ENCODE measurements around the gene ALDH1A2. TPM values are rescaled to one million over a fixed set of nuclear protein-coding genes. Genes with fewer than 3 reads are reported as not detected.

The ALDH1A2 gene
- total RNA-seq, 1 donor from 2014 or later: 3.3 TPM

DNA sequence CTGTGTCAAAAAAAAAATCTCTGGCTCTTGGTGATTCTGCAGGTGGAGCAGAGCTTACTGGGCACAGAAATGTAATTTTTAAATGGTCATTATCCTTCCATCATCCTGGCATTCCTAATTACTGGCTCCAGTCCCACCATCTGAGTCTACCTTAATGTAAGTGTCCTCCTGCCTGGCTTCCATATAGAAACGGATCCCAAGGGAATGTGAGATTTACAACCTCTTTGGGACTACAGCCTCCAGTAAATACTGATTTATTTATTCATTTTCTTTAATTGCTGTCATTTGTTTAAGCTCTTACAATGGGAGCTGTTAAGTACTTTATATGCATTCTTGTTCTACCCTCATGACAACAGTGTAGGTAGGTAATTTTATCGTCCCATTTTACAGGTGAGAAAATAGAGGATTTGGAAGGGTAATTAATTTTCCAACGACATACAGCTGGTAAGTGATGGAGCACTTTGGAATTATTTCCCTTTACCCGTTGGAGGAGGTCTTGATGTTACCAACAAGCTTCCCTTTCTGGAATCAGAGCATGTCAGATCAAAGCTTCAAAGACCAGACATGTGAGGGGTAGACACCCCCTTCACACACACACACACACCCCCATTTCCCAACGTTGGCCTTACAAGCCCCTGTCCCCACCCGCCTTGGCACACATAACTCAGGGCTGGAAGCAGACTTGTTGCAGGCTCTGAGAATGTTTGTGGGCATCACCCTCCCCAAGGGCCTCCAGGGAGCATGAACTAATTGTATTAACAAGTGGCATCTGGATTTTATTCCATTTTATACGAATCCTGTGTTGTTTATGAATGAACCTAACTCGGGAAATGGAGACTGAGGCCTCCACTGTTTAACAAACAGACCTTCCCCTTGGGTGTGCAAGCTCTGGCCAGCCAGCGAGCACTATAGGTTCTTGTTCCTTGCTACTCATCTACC is 116.9 kb downstream of the ALDH1A2 start:
- FAIRE-seq: no peak
- no peak for DNase-seq (ENCODE audit: low spot score in 2 of 2)

DNA sequence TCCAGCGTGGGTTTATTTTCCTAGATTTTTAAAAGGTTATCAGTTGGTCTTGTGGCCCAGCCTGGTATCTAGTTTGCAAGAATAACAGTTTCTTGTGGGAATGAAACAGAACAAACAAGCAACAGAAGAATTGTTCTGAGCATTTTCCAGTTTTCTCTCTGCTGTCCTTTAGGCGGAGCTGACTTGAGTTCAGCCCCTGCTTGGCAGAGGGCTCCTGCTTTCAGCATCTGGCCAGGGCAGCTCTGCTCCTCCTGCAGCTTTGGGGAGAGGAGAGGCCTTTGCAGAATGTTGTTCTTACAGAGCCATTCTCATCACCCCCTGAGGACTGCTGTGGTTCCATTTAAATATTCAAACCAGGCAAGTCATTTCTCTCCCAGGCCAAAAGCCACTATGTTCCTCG is 117.7 kb downstream of the ALDH1A2 start:
- DNase-seq (ENCODE audit: low spot score in 2 of 2) (no peak), FAIRE-seq (no peak)

DNA sequence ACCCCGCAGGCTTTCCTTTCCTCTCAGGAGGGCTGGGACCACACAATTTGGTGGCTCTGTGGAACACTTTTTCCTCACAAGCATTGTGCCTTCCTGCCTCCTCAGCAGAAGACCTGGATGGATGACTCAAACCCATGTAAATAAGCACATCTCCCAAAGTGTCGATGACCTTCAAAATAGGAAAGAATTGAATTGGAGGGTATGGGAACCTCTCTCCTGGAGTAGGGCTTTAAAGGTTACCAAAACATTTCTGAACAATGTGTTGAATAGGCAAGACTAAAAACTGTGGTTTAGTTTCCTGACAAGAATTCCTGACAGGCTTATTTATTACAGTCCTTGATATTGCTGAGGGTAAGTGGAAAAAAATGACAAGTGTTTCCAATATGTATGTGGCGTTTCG is 118.2 kb downstream of the ALDH1A2 start:
- DNase-seq (ENCODE audit: low spot score in 2 of 2): no peak
- no peak for FAIRE-seq

DNA sequence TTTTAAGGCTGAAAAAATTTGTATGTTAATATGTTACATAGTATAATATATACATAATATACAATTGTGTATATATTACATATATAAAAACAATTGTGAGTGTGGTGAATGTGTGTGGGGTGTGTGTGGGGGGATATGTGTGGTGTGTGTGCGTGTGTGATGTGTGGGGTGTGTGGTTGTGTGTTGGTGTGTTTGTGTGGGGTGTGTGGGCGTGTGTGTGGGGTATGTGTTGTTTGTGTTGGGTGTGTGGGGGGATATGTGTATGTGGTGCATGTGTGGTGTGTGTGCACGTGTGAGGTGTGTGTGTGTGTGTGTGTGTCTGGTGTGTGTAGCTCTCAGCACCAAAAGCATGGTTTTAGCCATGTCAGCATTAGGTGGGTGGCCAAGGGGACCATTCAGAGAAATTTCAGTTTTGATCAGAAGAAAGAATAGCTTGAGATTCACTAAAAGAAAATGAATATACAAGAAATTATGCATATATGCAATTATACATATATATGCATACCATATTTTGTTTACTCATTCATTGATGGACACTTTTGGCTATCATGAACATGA is 118.9 kb downstream of the ALDH1A2 start:
- DNase-seq (ENCODE audit: low spot score in 2 of 2) (no peak), FAIRE-seq (no peak)

DNA sequence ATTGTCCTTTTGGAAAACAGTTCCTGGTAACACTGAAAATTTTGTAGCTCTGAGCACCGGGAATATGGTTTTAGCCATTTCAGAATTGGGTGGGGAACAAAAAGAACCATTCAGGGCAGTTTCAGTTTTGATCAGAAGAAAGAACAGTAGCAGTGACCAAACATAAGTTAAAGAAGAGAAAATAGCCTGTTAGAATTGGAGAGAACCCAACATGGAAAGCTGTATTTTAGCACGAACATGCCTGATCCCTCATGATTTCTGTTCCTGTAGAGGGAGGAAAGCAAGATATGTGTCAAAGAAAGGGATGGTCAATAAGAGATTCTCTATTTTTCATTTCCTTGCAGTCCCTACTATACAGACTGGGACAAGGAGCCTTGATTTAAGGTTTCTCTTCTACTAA is 119.9 kb downstream of the ALDH1A2 start:
- FAIRE-seq: no peak

DNA sequence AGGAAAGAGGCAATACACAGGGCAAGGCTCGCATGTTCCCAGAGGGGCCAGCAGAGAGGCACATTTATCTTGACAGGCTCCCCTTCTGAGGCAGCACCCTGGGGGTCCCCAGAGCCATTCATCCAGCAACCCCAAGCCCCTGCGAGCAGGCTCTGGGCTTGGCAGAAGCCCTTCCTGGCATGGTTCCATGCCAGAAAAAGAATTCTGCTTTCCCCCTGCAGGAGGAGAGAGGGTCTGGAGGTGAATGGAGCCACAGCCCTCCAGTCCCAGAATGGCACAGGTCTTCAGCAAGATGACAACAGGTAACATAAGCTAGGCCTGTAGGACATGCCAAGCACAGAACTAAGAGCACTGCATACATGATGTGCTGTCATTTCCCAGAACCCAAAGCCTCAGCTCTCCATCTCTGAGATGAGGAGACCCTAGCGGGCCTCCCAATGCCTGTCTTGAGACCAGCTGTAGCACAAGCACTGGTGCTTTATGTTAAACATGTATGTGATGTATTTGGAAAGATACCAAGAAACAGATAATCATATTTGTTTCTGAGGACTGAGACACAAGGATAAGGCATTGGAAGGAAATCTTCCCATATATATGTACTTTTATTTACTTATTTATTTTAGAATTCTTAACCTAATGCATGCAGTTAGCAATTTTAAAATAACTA is 121.6 kb downstream of the ALDH1A2 start:
- no peak for FAIRE-seq
- no peak for DNase-seq (ENCODE audit: low spot score in 2 of 2)

More for the DNA sequence above, 119.9 kb downstream of the ALDH1A2 start:
- no peak for DNase-seq (ENCODE audit: low spot score in 2 of 2)

DNA sequence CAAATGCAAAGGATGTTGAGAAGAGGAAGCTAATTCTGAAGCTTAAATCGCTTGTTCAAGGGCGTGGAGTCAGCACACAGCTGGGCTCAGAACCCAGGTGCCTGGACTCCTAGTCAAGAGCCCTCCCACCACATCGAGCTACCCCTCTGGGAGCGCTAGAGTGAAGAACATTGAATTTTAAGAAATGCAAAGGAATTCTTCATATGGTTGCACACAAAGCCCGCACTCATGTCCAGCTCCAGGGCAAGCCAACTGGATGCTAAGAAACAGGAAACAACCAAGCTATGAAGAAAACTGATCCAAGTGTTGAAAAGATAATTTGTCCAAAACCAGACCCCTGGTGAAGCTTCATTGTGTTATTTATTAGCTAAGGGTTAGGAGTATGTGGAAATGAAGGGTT is 122.3 kb downstream of the ALDH1A2 start:
- FAIRE-seq: no peak

DNA sequence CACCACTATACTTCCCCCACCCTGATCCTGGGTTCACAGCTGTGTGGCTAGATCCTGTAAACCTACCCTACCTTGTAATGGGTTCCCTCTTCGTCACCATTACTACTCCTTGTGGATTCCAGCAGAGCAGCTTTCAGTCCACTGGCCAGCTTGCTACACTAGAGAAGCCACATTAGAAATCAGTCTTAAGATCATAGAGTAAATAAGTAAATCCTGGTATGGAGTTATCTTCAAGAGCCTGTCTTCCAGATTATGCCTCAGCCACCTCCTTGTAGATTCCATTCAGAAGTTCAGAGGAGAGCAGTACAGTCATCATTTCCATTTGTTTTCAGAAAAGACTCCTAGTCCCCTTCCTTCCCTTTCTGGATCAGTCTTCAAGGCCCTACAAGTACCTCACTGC is 123.7 kb downstream of the ALDH1A2 start:
- FAIRE-seq (no peak), DNase-seq (ENCODE audit: low spot score in 2 of 2) (no peak)

More for the DNA sequence above, 122.3 kb downstream of the ALDH1A2 start:
- DNase-seq (ENCODE audit: low spot score in 2 of 2): no peak

DNA sequence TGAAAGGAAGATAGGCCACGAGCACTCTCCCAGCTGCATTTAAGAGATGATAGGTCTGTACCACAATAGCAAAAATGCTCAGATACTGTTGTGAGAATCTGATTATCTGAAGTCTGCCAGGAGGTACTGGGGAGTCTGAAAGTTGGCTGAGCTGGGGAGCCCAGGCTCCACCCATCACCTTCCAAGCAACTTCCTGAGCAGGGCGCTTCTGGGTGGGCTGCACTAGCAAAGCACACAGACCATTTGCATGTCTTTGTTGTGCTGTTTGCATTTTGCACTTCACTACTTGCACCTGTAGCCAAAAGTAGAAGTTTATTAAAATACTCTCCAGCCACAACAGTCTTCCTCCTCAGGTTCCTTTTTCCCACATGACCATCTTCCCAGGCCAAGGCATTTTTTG is 133.2 kb downstream of the ALDH1A2 start:
- FAIRE-seq (no peak), DNase-seq (ENCODE audit: low spot score in 2 of 2) (no peak)

DNA sequence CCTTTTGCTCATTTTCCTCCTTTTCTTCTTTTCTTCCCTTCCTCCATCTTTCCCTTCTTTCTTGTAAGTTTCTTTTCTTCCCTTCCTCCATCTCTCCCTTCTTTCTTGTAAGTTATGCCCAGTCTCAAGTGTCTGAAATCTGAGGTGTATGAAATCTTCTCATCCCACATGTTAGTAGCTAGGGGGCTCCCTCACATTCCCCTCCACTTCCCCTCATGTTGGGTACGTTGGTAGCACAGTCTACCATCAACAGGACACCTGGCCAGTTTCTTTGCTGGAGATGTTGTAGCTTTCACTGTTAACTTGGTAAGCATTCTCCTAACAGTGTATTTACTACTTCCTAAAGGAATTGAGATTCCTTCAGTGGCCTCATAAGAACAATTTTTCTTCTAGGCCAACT is 133.9 kb downstream of the ALDH1A2 start:
- FAIRE-seq (no peak), DNase-seq (ENCODE audit: low spot score in 2 of 2) (no peak)

DNA sequence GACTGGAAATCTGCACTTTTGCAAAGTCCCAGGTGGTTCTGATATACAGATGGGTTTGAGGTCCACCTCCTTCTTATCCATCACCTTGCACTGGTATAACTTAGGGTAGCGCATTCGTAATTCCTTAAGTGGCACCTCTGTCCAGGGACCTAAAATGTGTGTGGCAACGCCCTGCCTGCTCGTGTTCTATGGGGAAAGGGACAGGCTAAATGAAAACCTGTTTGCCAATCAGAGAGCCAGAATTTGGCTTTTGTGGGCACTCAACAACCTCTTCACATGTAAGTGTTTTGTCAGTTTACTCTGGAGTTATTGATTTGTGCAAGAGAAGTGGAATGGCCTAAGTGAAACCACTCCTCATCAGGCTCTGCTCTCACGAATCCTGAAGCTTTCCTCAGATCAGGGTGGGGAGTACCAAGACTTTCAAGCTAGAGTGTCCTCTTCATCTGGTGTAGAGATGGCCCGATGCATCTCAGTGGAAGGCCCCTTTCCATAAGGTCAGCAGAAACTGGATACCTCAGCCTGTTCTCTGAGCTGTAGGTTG is 138.3 kb downstream of the ALDH1A2 start:
- no peak for DNase-seq (ENCODE audit: low spot score in 2 of 2)
- no peak for FAIRE-seq

DNA sequence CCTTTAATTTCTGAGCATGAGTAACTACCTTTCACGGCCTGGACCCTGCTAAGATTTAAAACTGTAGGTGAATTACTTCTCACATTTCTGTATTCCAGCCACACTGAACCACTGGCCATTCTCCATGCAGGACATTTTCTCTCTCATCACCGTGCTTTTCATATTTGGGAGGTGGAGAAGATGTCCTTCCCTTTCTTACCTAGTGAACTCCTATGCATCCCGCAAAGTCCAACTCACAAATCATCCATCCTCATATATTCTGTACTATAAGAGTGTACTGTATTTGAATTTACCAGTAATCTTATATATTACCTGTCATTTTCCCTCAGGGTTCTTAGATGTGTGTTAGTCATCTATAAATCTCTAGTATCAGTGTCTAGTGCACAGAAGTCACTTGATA is 139.9 kb downstream of the ALDH1A2 start:
- FAIRE-seq (no peak), DNase-seq (ENCODE audit: low spot score in 2 of 2) (no peak)

DNA sequence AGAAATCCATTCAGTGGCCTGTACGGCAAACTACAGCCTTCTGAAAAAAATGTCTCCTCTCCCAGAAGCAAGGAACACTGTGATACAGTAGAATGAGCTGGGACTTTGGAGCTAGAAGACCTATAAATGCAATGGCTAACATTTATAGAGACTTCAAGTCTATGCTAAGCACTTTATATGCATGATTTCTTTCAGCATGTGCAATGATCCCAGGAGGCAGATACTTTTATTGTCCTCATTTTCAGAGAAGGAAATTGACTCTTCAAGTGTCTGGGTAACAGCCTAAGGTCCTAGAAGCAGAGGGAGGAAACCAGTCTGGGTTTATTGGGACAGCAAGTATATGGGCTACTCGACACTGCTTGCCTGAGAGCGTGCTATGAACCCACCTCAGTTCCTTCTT is 140.9 kb downstream of the ALDH1A2 start:
- no peak for FAIRE-seq
- no peak for DNase-seq (ENCODE audit: low spot score in 2 of 2)

DNA sequence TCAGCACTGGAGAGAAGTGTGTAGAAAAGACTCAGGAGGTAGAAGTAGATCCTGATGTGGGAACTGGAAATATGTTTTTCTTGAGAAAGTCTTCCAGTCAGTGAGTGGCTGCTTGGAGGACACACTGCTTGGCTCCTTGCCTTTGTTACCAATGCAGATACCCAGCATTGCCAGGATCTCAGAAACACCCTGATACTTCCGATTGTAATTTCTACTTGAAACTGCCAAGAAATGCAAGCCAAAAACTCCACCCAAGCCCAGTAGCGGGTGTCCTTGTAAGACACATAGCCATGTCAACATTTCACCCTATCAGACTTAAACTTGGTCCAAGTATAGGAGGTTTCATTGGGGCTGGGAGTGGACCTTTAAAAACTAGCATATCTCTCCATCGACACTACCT is 141.8 kb downstream of the ALDH1A2 start:
- DNase-seq (ENCODE audit: low spot score in 2 of 2) (no peak), FAIRE-seq (no peak)

DNA sequence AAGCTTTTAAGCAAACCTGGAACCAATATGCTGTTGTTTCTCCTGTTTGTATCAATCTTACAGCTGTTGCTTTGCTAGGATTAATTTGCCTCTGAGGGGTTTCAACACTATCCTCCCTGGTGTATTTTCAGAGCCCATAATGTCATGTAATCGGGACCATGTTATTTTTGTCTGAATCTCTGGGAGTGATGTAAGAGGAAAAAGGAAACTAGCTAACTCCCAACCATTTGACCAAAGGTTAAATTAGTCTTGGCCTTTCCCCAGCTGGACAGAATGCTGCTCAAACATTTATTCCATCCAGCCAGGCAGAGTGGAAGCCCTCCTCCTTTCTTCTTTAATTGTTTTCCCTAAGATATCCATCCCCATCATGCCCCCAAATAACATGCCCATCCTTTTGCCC is 142.2 kb downstream of the ALDH1A2 start:
- DNase-seq (ENCODE audit: low spot score in 2 of 2) (no peak), FAIRE-seq (no peak)

DNA sequence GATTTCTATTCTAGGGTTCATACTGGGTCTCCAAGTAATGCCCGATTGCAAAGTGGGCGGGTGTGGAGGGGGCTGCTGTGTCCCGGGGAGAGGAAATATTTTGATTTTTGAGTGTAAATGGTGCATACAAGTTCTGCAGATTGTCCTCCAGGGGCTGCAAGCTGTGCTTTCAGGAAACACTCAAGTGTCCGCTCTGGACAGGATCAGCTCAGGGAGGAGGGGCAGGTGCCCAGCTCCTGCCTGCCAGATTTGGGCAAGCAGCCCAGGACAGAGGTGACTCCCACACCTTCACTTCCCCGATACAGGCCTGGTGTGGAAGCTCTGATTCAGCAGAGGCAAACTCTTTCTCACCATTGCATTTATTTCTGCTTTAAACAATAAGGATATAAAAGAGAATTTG is 142.7 kb downstream of the ALDH1A2 start:
- DNase-seq (ENCODE audit: low spot score in 2 of 2) (no peak), FAIRE-seq (no peak)

DNA sequence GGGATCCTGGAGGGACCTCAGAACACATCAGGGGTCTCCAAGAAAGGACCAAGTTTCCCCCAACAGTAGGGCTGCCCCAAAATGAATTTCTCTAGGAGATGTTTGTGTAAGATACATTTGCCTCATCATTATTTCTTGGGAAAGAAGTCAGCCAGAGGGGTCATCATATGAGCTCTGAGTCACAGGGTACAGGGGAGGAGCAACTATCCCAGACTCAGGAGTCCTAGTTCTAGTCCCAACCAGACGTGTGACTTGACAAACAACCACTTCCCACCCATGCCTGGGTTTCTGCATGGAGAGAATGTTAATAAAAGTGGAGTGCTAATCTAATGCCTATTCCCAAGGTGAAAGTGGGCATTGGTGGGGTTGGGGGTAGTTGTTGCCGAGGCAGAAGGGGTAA is 144.1 kb downstream of the ALDH1A2 start:
- FAIRE-seq (no peak), DNase-seq (ENCODE audit: low spot score in 2 of 2) (no peak)

DNA sequence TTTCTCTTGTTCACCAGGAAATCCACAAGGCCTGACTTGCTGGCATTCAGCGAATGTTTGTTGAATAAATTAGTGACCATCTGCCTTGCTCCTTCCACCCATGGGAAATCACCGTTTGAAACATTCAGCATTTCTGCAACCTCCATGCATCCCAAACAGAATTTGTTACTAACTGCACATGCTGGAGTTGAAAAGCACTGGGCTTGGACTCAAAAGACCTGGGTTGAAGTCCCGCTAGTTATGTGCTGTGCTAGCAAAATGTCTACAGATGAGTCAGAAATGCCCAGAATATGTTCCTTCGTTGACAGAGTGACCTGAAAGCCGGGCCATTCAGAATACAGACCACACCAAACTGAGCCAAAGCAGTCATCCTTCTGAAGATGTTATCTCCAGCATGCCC is 144.6 kb downstream of the ALDH1A2 start:
- DNase-seq (ENCODE audit: low spot score in 2 of 2) (no peak), FAIRE-seq (no peak)

DNA sequence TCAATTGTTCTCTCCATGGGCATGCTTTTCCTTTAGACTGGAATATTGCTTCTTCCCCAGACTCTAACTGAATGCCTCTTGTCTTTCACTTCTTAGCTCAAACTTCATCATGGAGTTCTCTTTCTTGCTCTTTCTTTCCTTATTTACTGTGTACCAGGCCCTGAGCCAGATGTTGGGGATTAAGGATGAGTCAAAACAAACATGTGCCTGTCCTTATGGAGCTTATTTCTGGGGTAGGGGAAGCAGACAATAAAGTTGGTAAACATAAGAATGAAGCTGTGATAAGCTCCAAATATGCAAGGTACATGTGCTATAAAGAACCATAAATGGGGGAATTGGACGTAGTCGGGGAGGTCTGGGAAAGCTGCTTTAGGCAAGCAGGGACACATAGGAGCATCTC is 145.8 kb downstream of the ALDH1A2 start:
- DNase-seq (ENCODE audit: low spot score in 2 of 2) (no peak), FAIRE-seq (no peak)

DNA sequence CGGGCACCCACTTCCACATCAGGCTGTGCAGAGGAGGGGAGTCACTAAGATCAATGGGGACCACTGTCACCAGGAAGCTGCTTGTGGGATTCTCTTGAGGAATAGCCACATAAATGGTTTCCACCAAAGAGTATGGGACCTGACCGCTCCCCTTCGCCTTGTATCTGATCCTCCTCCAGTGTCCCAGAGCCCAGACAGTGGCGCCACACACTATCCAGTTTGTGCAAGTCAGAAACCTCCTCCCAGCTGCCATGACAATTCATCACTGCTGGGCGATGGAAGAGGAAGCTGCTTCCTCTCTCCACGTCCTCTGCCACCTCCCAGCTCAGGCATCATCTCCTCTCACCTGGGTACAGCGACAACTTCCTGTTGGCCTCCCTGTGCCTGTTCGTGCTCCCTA is 147.5 kb downstream of the ALDH1A2 start:
- DNase-seq (ENCODE audit: low spot score in 2 of 2) (no peak), FAIRE-seq (no peak)

DNA sequence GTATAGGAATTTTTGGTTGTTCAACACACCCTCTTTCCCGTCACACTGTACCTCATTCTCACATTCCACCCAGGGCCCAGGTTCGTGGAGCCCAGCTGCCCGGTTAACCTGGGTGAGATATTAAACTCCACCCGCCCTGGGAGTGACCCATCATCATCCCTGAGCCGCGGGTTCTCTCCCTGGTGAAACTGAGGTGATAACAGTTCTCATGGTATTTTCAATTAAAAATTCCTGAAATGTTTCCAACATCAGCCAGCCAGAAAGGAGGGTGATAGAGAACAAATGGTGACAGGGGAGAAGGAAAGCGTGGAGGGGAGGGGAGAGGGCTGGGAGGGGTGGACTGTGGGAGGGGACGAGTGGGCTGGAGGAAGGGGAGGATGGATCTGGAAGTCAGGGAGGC is 148.8 kb downstream of the ALDH1A2 start:
- FAIRE-seq: no peak
- no peak for DNase-seq (ENCODE audit: low spot score in 2 of 2)
